Activated B cell treated with CpG ODN at 0.5 μM for 24 hours (primary cell): ENCODE results near the gene SH3RF2. TPM values are rescaled to one million over a fixed set of nuclear protein-coding genes. Genes with fewer than 3 reads are reported as not detected.

Experiments used
- ATAC-seq: fragments of 200-7000 bp; cut with Tn5 transposase; one replicate; pipeline ENCODE4 v1.10.0; 2021; ENCODE audit warnings: low read depth, mild to moderate bottlenecking, moderate library complexity
- CTCF ChIA-PET: fragments of 350-600 bp; sonication (Branson Sonifier 250); formaldehyde crosslinking; loops from one replicate; lab custom pipeline; 2021; ENCODE audit warnings: antibody characterized with exemption; lab: Charles Lee
- POLR2A ChIA-PET: fragments of 350-600 bp; sonication (Branson Sonifier 250); formaldehyde crosslinking; loops from one replicate; lab custom pipeline; 2021; ENCODE audit warnings: antibody characterized with exemption; lab: Charles Lee
- DNase-seq: peaks from one replicate; pipeline ENCODE4 v3.0.0; 2022
- H3K27ac Mint-ChIP-seq: one replicate; pipeline ENCODE4 v1.8.0; 2020; ENCODE audit warnings: mixed read lengths
- H3K27me3 Mint-ChIP-seq: one replicate; pipeline ENCODE4 v1.8.0; 2021; ENCODE audit warnings: mixed read lengths
- H3K36me3 Mint-ChIP-seq: one replicate; pipeline ENCODE4 v1.8.0; 2021; ENCODE audit warnings: low read depth, mixed read lengths
- H3K4me1 Mint-ChIP-seq: one replicate; pipeline ENCODE4 v1.8.0; 2021; ENCODE audit warnings: mixed read lengths
- H3K4me3 Mint-ChIP-seq: one replicate; pipeline ENCODE4 v1.8.0; 2020; ENCODE audit warnings: mild to moderate bottlenecking, mixed read lengths
- H3K9me3 Mint-ChIP-seq: one replicate; pipeline ENCODE4 v1.8.0; 2020; ENCODE audit warnings: mixed read lengths
- intact Hi-C: fragments of 100-400 bp; cut with micrococcal nuclease; formaldehyde crosslinking; loops from one replicate; pipeline ENCODE4 v1.15.1; 2024
- total RNA-seq: library from RNA; stranded (reverse); gene quantifications from 2 replicates; pipeline ENCODE4 v1.2.3, GENCODE V29; 2022
- TF ChIP-seq, protein P1 (sequence below): fragments of 200-600 bp; IDR thresholded peaks from one replicate; pipeline ENCODE4 v1.8.0; 2022; ENCODE audit warnings: antibody characterized with exemption, mild to moderate bottlenecking

SH3RF2 gene
- total RNA-seq, 1 donor from 2014 or later: not detected

DNA sequence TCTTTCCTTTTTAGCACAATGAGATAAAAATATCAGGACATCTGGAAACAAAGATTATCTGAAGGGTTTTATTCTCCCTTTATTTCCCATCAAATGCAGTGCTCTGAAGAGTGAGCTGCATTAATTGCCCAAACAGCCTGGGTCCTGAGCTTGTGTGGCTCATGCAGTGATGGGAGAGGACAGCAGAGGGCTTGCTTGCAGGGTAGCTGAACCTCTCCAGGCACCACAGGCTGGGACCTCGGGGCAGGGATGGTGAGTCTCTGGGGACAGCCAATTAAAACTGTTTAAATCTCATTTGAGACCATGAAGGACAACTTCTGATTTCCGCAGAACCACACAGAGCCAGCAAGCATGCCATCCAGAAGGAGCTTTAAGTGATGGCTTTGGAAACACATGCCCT is 97.7 kb downstream of the SH3RF2 start:
- ATAC-seq: no peak
- Mint-ChIP-seq H3K27ac (no peak overlapping the region), H3K9me3 (no peaks in the 10 kb centered on the region), H3K27me3 (no peaks in the 10 kb centered on the region), H3K4me1 (no peaks in the 10 kb centered on the region), H3K4me3 (no peak overlapping the region), H3K36me3 (no peaks in the 10 kb centered on the region)
- POLR2A ChIA-PET: no interaction called here
- no peak for DNase-seq
- TF ChIP-seq, protein P1, sequence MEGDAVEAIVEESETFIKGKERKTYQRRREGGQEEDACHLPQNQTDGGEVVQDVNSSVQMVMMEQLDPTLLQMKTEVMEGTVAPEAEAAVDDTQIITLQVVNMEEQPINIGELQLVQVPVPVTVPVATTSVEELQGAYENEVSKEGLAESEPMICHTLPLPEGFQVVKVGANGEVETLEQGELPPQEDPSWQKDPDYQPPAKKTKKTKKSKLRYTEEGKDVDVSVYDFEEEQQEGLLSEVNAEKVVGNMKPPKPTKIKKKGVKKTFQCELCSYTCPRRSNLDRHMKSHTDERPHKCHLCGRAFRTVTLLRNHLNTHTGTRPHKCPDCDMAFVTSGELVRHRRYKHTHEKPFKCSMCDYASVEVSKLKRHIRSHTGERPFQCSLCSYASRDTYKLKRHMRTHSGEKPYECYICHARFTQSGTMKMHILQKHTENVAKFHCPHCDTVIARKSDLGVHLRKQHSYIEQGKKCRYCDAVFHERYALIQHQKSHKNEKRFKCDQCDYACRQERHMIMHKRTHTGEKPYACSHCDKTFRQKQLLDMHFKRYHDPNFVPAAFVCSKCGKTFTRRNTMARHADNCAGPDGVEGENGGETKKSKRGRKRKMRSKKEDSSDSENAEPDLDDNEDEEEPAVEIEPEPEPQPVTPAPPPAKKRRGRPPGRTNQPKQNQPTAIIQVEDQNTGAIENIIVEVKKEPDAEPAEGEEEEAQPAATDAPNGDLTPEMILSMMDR: no peak
- intact Hi-C loops: no loop called here
- CTCF ChIA-PET: no interaction called here

DNA sequence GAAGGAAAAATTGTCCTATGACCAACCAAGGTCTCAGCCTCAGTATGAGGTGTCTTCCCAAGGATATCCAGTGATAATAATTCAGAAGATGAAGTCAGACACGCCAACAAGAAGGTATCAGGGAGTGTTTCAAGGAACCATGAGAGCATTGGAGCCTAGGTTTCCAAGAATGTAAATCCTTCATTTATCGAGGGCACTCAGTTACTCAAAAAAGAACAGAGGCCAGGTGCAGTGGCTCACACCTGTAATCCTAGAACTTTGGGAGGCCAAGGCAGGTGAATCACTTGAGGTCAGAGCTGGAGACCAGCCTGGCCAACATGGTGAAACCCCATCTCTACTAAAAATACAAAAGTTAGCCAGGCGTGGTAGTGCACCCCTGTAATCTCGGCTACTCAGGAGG is 98.2 kb downstream of the SH3RF2 start:
- TF ChIP-seq, protein P1: no peak
- H3K36me3 Mint-ChIP-seq: no peaks in the 10 kb centered on the region
- no peaks in the 10 kb centered on the region for H3K4me1 Mint-ChIP-seq
- no peak for DNase-seq
- H3K27me3 Mint-ChIP-seq: peaks cover under 1% of the 10 kb centered on the region
- intact Hi-C loops: no loop called here
- POLR2A ChIA-PET: no interaction called here
- no peak overlapping the region for H3K27ac Mint-ChIP-seq
- CTCF ChIA-PET: no interaction called here
- no peaks in the 10 kb centered on the region for H3K9me3 Mint-ChIP-seq
- H3K4me3 Mint-ChIP-seq: no peak overlapping the region
- no peak for ATAC-seq

DNA sequence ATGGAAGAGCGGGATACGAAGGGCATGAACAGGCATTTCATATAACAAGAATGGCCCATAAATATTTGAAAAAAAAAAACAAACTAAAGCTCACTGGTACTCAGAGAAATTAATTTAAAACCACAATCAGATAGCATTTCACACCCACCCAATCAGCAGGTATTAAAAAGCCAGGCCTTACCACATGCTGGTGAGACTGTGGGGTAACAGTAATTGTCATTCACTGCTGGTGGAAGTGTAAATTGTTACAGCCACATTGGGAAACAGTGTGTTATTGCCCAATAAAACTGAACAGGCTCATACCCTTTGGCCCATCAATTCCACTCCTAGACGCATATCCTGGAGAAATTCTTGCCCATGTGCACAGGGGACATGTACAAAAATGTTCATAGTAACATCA is 103.0 kb downstream of the SH3RF2 start:
- H3K27ac Mint-ChIP-seq: no peak overlapping the region
- CTCF ChIA-PET: no interaction called here
- intact Hi-C loops: no loop called here
- H3K36me3 Mint-ChIP-seq: no peaks in the 10 kb centered on the region
- POLR2A ChIA-PET: no interaction called here
- no peaks in the 10 kb centered on the region for H3K4me1 Mint-ChIP-seq
- ATAC-seq (no peak), DNase-seq (no peak)
- no peak overlapping the region for H3K4me3 Mint-ChIP-seq
- no peaks in the 10 kb centered on the region for H3K9me3 Mint-ChIP-seq
- TF ChIP-seq, protein P1: no peak
- H3K27me3 Mint-ChIP-seq: peaks cover 2% of the 10 kb centered on the region

- Mint-ChIP-seq H3K27me3 (peaks cover 2% of the 10 kb centered on the region), H3K4me3 (no peak overlapping the region), H3K36me3 (no peaks in the 10 kb centered on the region), H3K4me1 (no peaks in the 10 kb centered on the region), H3K9me3 (no peaks in the 10 kb centered on the region), H3K27ac (no peak overlapping the region)
- ChIA-PET POLR2A (no interaction called here), CTCF (interaction anchor here (1.8 kb wide), 1 partner anchor 10 kb away, joined by 5 read pairs; no protein-coding TSS in a partner anchor)
- ATAC-seq (no peak), DNase-seq (no peak)
- TF ChIP-seq, protein P1: no peak
- intact Hi-C loops: no loop called here
These were observed 104.1 kb downstream of the SH3RF2 start for GRCh38 chr5:146040527-146040926.

GRCh38 chr5:146041180-146041789 is 104.9 kb downstream of the SH3RF2 start:
- ChIA-PET CTCF (interaction anchor here (1.8 kb wide), 1 partner anchor 10 kb away, joined by 5 read pairs; no protein-coding TSS in a partner anchor), POLR2A (no interaction called here)
- Mint-ChIP-seq H3K9me3 (no peaks in the 10 kb centered on the region), H3K4me3 (no peak overlapping the region), H3K27ac (no peak overlapping the region), H3K27me3 (peaks cover 3% of the 10 kb centered on the region), H3K4me1 (no peaks in the 10 kb centered on the region), H3K36me3 (no peaks in the 10 kb centered on the region)
- intact Hi-C loops: no loop called here
- TF ChIP-seq, protein P1: no peak
- DNase-seq: no peak
- ATAC-seq: no peak
